Measurements from ENCODE around the gene SERPINA3.

DNA sequence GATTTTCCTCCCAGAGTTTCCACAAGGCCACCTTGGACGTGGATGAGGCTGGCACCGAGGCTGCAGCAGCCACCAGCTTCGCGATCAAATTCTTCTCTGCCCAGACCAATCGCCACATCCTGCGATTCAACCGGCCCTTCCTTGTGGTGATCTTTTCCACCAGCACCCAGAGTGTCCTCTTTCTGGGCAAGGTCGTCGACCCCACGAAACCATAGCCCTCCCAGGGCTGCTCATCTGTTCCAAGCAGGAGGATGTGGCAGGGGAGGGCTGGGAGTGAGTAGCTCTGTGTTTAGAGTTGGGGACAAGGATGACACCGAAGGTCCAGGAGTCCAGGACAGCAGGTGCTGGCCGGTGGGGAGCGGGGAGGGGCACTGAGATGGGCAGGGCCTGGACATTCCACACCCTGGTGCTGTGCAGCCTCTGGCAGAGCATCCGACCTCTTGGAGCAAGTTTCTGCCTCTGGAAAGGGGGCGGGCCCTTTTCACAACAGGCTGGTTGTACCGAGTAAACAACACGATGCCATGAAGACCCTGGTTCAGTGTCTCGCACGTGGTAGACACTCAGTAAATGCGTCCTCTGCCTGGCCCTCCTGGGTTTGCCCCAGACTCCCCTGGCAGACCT, 42.7 kb upstream of the SERPINA3 start:
- TF ChIP-seq, protein P1, sequence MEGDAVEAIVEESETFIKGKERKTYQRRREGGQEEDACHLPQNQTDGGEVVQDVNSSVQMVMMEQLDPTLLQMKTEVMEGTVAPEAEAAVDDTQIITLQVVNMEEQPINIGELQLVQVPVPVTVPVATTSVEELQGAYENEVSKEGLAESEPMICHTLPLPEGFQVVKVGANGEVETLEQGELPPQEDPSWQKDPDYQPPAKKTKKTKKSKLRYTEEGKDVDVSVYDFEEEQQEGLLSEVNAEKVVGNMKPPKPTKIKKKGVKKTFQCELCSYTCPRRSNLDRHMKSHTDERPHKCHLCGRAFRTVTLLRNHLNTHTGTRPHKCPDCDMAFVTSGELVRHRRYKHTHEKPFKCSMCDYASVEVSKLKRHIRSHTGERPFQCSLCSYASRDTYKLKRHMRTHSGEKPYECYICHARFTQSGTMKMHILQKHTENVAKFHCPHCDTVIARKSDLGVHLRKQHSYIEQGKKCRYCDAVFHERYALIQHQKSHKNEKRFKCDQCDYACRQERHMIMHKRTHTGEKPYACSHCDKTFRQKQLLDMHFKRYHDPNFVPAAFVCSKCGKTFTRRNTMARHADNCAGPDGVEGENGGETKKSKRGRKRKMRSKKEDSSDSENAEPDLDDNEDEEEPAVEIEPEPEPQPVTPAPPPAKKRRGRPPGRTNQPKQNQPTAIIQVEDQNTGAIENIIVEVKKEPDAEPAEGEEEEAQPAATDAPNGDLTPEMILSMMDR (IDR thresholded peaks at IDR 0.05), result no peak
- no peak for TF ChIP-seq POLR2AphosphoS5 (IDR thresholded peaks at IDR 0.05)
